Measurements from ENCODE around the gene SERPINI1.

GRCh38 chr3:167858865-167859264 is 123.3 kb downstream of the SERPINI1 start:
- no peak for TF ChIP-seq CTCF (IDR thresholded peaks at IDR 0.05)
- TF ChIP-seq POLR2A (IDR thresholded peaks at IDR 0.05), result no peak
